ENCODE results near the gene GIMD1.

GIMD1 gene

DNA sequence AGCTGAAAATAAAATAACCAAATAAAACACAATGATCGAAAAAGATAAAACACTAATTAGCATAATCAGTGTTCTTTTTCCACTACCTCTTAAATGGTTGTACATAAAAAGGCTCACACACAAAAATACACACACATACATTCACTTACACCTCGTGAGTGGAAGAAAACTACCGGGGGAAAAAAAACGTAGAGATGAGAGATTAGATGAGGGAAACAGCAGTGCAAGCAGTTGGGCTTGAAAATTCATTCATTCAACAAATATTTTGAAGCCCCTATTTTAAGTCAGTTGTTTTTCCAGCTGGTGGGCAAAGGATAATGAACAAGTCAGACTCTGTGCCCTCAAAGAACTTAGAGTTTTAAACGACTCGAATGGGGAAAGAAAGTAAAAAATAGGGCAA is 53.6 kb downstream of the GIMD1 start:
- H3K4me3 ChIP-seq (ENCODE audit: low read depth, low read length), result peak overlapping the region; percentile 79
- in situ Hi-C loops (cut with HindIII; ENCODE audit: low sequenced_read_pairs), result no loop called here
- no peak for DNase-seq (ENCODE audit: low read depth, low spot score)
- TF ChIP-seq, protein P1, sequence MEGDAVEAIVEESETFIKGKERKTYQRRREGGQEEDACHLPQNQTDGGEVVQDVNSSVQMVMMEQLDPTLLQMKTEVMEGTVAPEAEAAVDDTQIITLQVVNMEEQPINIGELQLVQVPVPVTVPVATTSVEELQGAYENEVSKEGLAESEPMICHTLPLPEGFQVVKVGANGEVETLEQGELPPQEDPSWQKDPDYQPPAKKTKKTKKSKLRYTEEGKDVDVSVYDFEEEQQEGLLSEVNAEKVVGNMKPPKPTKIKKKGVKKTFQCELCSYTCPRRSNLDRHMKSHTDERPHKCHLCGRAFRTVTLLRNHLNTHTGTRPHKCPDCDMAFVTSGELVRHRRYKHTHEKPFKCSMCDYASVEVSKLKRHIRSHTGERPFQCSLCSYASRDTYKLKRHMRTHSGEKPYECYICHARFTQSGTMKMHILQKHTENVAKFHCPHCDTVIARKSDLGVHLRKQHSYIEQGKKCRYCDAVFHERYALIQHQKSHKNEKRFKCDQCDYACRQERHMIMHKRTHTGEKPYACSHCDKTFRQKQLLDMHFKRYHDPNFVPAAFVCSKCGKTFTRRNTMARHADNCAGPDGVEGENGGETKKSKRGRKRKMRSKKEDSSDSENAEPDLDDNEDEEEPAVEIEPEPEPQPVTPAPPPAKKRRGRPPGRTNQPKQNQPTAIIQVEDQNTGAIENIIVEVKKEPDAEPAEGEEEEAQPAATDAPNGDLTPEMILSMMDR (IDR thresholded peaks at IDR 0.05; ENCODE audit: low read depth, low read length), result no peak

DNA sequence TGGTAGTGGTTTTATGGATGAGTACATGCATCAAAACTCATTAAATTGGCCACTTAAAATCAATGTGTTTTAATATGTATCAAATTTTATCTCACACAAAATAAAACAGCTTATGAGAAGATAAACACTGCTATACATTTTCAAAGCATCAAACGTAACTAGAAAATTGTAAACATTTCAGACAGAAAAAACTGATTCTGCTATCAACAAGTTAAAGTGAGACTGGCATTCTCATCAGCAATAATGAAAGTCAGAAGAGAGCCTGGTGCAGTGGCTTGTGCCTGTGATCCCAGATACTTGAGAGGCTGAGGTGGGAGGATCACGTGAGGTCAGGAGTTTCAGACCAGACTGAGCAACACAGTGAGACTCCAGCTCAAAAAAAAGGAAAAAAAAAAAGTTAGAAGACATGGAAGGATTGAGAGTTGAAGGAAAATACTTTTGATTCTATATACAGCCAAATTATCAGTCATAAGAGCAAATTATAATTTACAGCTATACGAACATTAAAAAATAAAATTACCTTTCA is 55.5 kb downstream of the GIMD1 start:
- DNase-seq (ENCODE audit: low read depth, low spot score), result no peak
- H3K4me3 ChIP-seq (ENCODE audit: low read depth, low read length), result no peak overlapping the region
- in situ Hi-C loops (cut with HindIII; ENCODE audit: low sequenced_read_pairs), result no loop called here
- TF ChIP-seq, protein P1 (IDR thresholded peaks at IDR 0.05; ENCODE audit: low read depth, low read length), result no peak

DNA sequence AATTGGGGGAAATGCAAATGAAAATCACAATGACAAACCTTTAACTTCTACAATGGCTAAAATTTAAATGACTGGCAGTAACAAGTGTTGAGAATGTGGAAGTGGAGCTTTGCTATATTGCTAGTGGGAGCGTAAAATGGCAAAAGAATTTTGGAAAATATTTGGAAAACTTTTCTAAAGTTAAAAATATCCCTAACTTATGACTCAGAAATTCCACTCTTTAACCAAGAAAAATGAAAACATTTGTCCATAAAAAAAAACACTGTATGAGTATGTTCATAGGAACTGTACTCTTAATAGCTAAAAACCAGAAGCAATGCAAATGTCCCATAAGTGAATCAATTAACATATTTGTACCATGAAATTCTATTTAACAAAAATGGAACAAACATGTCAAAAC is 56.2 kb downstream of the GIMD1 start:
- in situ Hi-C loops (cut with HindIII; ENCODE audit: low sequenced_read_pairs), result no loop called here

More for the DNA sequence above, 56.2 kb downstream of the GIMD1 start:
- DNase-seq (ENCODE audit: low read depth, low spot score), result peak; percentile 37
- no peak overlapping the region for H3K4me3 ChIP-seq (ENCODE audit: low read depth, low read length)
- TF ChIP-seq, protein P1 (IDR thresholded peaks at IDR 0.05; ENCODE audit: low read depth, low read length), result no peak
